ENCODE results near the gene IL20. TPM values are rescaled to one million over a fixed set of nuclear protein-coding genes. Genes with fewer than 3 reads are reported as not detected.

IL20 gene
- polyA plus RNA-seq, 1 donor (not counting 4 experiments of a cell fraction or from before 2014, with no cell fraction given) = 4.7 TPM

GRCh38 chr1:206831650-206832049 is 33.8 kb upstream of the IL20 start:
- Histone ChIP-seq H3K9ac (ENCODE audit: control insufficient read depth, extremely low read depth, insufficient read depth, low read length) (no peak overlapping the region), H3K79me2 (ENCODE audit: control insufficient read depth, insufficient read depth, low read length) (no peaks in the 10 kb centered on the region), H3K36me3 (ENCODE audit: control insufficient read depth in 2 of 2, extremely low read depth in 1 of 2, insufficient read depth in 2 of 2, low read length in 2 of 2) (no peaks in the 10 kb centered on the region), H3K4me2 (ENCODE audit: control insufficient read depth, extremely low read depth, insufficient read depth, low read depth, low read length) (no peak overlapping the region), H3K27me3 (ENCODE audit: control insufficient read depth, extremely low read depth, insufficient read depth, low read length) (no peaks in the 10 kb centered on the region), H2AFZ (ENCODE audit: control insufficient read depth, low read length) (no peak overlapping the region), H3K27ac (ENCODE audit: control insufficient read depth, insufficient read depth, low read length) (no peak overlapping the region), H3K4me1 (ENCODE audit: control insufficient read depth, extremely low read depth, insufficient read depth, low read length) (peaks cover 21% of the 10 kb centered on the region), H3K9me3 (ENCODE audit: control insufficient read depth, low read depth, low read length) (no peaks in the 10 kb centered on the region), H3K4me3 (ENCODE audit: control insufficient read depth in 2 of 3, extremely low read depth in 1 of 3, insufficient read depth in 2 of 3, low read depth in 1 of 3, low read length in 3 of 3) (no peak overlapping the region), H4K20me1 (ENCODE audit: control insufficient read depth, extremely low read depth, insufficient read depth, low read length) (no peaks in the 10 kb centered on the region), H3K9me1 (ENCODE audit: control insufficient read depth, extremely low read depth, insufficient read depth, low read length) (no peaks in the 10 kb centered on the region)
- FAIRE-seq = no peak
- dilution Hi-C loops (cut with MboI; ENCODE audit: extremely low pct_ligation_motif_present, low sequenced_read_pairs) = no loop called here
- no peak for TF ChIP-seq CTCF (optimal IDR thresholded peaks at IDR 0.05 in 1 of 3, IDR thresholded peaks at IDR 0.05 in 1 of 3, conservative IDR thresholded peaks at IDR 0.05 in 1 of 3; ENCODE audit: extremely low read depth in 1 of 3, insufficient read depth in 2 of 3, low read length in 3 of 3)
- no peak for TF ChIP-seq EZH2 (IDR thresholded peaks at IDR 0.05; ENCODE audit: low read length)
- no peak for DNase-seq (ENCODE audit: low read depth, low spot score)

GRCh38 chr1:206832352-206832880 is 33.0 kb upstream of the IL20 start:
- no peaks in the 10 kb centered on the region for H3K36me3 ChIP-seq (ENCODE audit: control insufficient read depth in 2 of 2, extremely low read depth in 1 of 2, insufficient read depth in 2 of 2, low read length in 2 of 2)
- dilution Hi-C loops (cut with MboI; ENCODE audit: extremely low pct_ligation_motif_present, low sequenced_read_pairs) = no loop called here

More at GRCh38 chr1:206832352-206832880, 33.0 kb upstream of the IL20 start:
- FAIRE-seq (no peak), DNase-seq (ENCODE audit: low read depth, low spot score) (no peak)
- Histone ChIP-seq H4K20me1 (ENCODE audit: control insufficient read depth, extremely low read depth, insufficient read depth, low read length) (no peaks in the 10 kb centered on the region), H3K27ac (ENCODE audit: control insufficient read depth, insufficient read depth, low read length) (no peak overlapping the region), H3K4me2 (ENCODE audit: control insufficient read depth, extremely low read depth, insufficient read depth, low read depth, low read length) (no peak overlapping the region), H3K9me3 (ENCODE audit: control insufficient read depth, low read depth, low read length) (no peaks in the 10 kb centered on the region), H3K79me2 (ENCODE audit: control insufficient read depth, insufficient read depth, low read length) (no peaks in the 10 kb centered on the region), H3K9me1 (ENCODE audit: control insufficient read depth, extremely low read depth, insufficient read depth, low read length) (no peaks in the 10 kb centered on the region), H3K9ac (ENCODE audit: control insufficient read depth, extremely low read depth, insufficient read depth, low read length) (no peak overlapping the region), H3K27me3 (ENCODE audit: control insufficient read depth, extremely low read depth, insufficient read depth, low read length) (no peaks in the 10 kb centered on the region), H2AFZ (ENCODE audit: control insufficient read depth, low read length) (no peak overlapping the region), H3K4me3 (ENCODE audit: control insufficient read depth in 2 of 3, extremely low read depth in 1 of 3, insufficient read depth in 2 of 3, low read depth in 1 of 3, low read length in 3 of 3) (no peak overlapping the region), H3K4me1 (ENCODE audit: control insufficient read depth, extremely low read depth, insufficient read depth, low read length) (peaks cover 19% of the 10 kb centered on the region)
- TF ChIP-seq CTCF (optimal IDR thresholded peaks at IDR 0.05 in 1 of 3, IDR thresholded peaks at IDR 0.05 in 1 of 3, conservative IDR thresholded peaks at IDR 0.05 in 1 of 3; ENCODE audit: extremely low read depth in 1 of 3, insufficient read depth in 2 of 3, low read length in 3 of 3) (no peak), EZH2 (IDR thresholded peaks at IDR 0.05; ENCODE audit: low read length) (no peak)

All from keratinocyte (primary cell).